ENCODE data around the gene LRMDA.

LRMDA gene

GRCh38 chr10:75402486-75403143 is 28.8 kb upstream of the LRMDA start:
- DNase-seq, result no peak

GRCh38 chr10:75403144-75403938 is 28.1 kb upstream of the LRMDA start:
- DNase-seq, result no peak

GRCh38 chr10:75403939-75404814 is 27.2 kb upstream of the LRMDA start:
- no peak for DNase-seq

GRCh38 chr10:75404815-75405597 is 26.4 kb upstream of the LRMDA start:
- DNase-seq, result no peak

- no peak for DNase-seq
These were observed 25.6 kb upstream of the LRMDA start for GRCh38 chr10:75405598-75406461.

- no peak for DNase-seq
These were observed 24.8 kb upstream of the LRMDA start for GRCh38 chr10:75406462-75407223.

GRCh38 chr10:75407224-75407712 is 24.2 kb upstream of the LRMDA start:
- no peak for DNase-seq

GRCh38 chr10:75407713-75408508 is 23.5 kb upstream of the LRMDA start:
- no peak for DNase-seq

- no peak for DNase-seq
These were observed 22.9 kb upstream of the LRMDA start for GRCh38 chr10:75408509-75408875.

- no peak for DNase-seq
These were observed 22.2 kb upstream of the LRMDA start for GRCh38 chr10:75408911-75409885.

GRCh38 chr10:75410132-75411005 is 21.1 kb upstream of the LRMDA start:
- no peak for DNase-seq

GRCh38 chr10:75414527-75414926 is 16.9 kb upstream of the LRMDA start:
- no peak for DNase-seq

- no peak for DNase-seq
These were observed 13.9 kb upstream of the LRMDA start for GRCh38 chr10:75417522-75417927.

GRCh38 chr10:75418293-75418692 is 13.1 kb upstream of the LRMDA start:
- no peak for DNase-seq

GRCh38 chr10:75418712-75419111 is 12.7 kb upstream of the LRMDA start:
- no peak for DNase-seq

GRCh38 chr10:75422913-75423312 is 8.5 kb upstream of the LRMDA start:
- no peak for DNase-seq

GRCh38 chr10:75424571-75424970 is 6.9 kb upstream of the LRMDA start:
- DNase-seq, result no peak
